Inflammatory macrophage (primary cell): Measurements from ENCODE around the gene R3HDM2.
A peak's percentile ranks its signal among the peaks of the same experiment; 100 is the strongest.

Source experiments
- DNase-seq, 2 donors: peaks; one replicate each; pipeline ENCODE4 v3.0.0-alpha.2; 2020 to 2022
- total RNA-seq, 18 experiments: gene quantifications; one replicate each; lab custom pipeline; 2026; ENCODE audit warnings: mixed read lengths in 6 of 18, inconsistent platforms in 2 of 18; lab: John Stamatoyannopoulos, UW

The R3HDM2 gene
- total RNA-seq, result 3.1 to 21.6 (median 8.6) reads per million in 18 experiments

DNA sequence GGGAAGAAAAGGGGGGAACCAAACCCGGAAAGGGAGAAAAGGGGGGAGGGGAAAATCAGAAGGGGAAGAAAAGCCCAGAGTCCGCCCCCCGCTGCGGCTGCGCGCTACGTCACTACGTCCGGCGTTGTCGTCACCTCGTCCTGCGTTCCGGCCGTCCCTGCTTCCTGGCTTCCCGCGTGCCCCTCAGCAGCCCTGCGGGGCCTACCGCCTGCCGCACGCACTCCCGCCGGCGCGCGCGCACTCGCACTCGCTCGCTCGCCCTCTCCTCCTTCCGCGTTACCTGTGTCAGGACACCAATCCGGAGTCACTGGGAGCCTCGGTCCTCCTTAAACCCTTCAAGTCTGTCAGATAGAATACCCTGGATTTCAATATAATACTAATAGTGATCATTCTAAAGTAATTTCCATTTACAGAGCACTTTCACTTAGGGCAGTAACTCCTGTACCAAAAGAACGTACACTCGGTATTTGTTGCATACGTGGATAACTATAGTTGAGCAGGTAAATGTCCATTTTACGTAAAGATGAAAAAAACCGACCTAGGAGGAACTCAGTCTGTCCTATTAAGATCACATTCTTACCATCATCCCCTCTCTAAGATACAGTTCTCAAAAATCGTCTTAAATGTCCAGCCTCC is at the start of gene R3HDM2:
TSS of gene R3HDM2 (minus strand) at position 113 of the 636 bp plus-strand sequence. CDS start 120,615 bp downstream, outside the sequence.
- DNase-seq, result peak; percentile 96

DNA sequence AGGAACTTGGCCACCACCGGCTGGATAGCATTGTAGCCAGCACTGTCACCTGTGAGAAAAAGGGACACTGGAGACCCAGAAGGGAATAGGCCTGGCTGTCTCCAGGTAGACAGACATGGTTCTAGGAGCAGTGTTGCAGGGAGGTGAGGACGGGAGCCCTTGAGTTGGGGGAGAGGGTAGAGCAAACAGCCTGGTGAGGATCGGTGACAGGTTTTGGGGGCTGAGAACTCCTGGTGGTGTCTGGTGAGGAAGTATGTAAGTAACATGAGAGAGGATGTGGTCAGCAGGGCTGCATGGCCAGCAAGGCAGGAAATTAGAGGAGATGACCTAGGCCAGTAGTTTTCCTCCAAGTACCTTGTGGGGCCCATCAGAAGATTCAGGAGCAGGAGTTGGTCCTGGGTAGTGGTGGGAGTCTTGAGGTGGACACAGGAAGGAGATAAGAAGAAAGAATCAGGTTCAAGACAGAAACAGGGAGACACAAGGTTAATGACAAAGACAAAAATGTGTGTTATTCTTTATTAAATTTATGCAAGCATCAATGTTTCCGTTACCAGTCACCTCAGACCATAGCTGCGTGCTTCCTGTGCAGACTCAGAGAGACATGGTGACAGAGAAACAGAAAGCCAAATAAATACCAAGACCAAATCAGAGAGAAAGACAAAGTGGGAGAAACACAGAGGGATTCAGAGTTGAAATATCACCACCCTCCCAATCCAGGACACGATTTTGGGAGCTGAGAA is 48.7 kb upstream of the R3HDM2 start, which contains the start of gene ARHGAP9:
TSS of gene ARHGAP9 (minus strand) at position 491 of the 740 bp plus-strand sequence. CDS start at position 31, 460 bp downstream.
- peak; percentile 29 to 35 for DNase-seq

DNA sequence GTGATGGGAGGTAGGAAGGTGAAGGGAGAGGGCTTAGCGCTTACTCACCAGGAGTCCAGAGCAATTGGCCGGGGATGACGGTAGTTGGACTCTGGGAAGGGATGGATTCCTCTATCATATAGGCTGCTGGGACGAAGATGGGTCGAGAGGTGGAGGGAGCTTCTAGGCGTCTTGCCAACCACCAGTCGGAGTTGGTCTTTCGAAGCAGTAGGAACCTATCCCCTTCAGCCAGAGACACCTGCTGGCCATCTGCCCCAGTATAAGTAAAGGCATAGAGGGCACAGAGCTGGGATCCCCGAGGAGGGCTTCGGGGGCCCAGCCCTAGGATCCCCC is 48.2 kb upstream of the R3HDM2 start:
- DNase-seq, result no peak

DNA sequence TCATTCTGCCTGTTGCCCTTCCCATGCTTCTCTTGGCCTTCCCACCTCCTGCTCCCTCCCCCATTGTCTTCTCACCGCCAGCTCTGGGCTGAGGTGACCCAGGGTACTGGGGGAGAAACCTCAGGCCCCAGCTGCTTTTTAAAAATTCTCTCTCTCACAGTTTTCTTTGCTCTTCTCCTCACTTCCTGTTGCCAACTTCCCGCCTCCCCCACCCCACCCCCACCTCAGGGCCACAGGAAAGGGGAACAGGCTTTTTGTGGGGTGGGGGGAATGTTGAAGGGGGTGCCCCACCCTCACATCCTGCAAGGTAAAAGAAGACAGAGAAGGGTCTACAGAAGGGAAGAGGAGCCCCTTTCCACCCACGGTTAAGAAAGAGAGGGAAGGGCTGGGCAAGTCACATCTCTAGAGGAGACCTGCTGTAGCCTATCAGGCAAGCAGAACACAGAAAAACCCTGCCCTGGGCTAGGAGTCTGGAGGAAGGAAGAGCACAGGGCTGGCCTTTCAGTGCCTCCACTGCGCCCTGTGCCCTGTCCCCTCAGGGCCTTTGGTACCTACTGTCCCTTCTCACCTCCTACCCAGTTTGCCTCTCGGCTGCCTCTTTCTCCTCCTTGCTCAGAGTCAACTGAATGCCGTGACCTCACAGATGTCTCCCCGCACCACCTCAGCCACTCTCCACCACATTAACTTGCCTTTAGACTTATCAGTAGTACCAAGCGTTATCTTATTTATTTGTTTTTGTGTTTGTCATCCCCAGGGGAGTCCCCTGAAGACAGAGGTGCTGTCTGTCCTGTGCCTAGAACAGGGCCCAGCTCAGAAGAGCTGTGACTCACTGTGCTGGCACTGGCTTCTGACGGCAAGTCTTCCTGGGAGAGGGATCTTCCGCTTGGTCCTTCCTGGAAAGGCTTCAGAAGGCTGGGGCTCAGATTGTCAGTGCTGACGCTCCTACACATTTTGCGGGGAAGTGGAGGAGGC is 47.2 kb upstream of the R3HDM2 start:
- DNase-seq, result peak; percentile 59 to 81

DNA sequence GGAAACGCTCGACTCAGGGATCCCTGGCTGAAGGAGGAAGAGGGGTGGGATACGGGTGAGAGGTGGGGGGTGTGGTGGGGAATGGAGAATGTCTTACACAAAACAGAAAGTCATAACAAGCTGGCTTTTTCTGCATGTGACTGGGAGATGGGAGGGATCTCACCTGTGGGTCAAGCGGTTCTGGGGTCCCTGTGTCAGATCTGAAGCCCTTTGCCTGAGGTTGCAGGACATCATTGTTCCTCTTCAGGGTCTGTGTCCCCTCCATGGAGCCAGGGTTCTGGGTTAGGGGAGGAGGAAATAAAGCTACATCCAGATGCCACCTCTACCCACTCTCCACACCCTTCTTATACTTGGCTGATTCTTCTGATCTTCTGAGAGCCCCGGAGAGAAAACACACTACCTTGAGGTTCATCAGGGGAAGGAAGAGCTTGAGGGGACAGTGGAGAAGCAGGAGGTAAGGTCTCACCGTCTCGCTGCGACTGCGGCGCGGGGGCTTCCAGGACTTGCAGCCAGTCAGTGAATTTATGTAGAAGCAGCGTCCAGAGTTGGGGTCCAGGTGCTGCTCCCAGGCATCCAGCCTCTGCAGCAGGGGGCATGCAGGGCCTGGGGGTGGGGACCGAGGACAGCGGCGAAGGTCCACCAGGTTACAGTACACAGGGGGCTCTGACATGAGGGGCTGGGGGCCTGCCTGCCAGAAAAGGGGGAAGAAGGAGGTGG is 46.3 kb upstream of the R3HDM2 start:
- no peak for DNase-seq

DNA sequence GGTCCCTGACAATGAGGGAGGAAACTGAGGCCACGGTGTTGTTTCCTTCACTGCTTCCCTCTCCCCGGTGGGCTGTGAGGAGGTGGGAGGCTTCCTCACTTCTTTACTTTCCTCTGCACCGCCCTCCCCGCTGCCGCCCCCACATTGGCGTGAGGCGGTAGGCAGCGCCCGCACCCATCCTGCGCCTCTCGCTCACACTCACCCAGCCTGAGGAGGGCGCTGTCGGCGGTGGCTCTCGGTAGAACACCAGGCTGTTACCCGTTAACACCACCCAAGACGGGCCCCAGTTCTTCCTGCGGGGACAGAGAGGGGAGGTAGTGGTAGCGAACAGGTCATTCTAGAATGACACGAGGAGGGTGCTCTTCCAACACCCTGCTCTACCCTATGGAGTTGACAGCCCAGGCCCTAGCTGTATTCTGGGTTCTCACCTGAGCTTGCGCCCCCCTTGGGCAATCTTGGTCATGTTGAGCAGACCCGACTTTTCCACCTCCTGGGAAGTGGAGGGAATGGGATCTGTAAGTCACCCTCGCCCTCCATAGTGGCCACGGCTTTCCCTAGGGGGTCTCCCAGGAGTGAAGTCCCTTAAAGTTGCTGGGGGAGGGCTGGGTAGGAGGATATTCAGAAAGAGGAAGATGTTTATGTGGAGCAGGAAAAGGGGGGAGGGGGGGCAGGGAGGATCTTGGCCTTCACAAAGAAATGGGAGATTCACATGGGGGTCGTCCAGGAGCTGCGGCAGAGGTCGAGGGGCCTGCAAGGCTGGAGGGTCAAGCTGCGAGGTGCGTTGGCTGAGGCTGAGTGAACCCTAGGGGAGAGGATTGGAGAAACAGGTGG is 45.5 kb upstream of the R3HDM2 start:
- peak; percentile 35 to 66 for DNase-seq

DNA sequence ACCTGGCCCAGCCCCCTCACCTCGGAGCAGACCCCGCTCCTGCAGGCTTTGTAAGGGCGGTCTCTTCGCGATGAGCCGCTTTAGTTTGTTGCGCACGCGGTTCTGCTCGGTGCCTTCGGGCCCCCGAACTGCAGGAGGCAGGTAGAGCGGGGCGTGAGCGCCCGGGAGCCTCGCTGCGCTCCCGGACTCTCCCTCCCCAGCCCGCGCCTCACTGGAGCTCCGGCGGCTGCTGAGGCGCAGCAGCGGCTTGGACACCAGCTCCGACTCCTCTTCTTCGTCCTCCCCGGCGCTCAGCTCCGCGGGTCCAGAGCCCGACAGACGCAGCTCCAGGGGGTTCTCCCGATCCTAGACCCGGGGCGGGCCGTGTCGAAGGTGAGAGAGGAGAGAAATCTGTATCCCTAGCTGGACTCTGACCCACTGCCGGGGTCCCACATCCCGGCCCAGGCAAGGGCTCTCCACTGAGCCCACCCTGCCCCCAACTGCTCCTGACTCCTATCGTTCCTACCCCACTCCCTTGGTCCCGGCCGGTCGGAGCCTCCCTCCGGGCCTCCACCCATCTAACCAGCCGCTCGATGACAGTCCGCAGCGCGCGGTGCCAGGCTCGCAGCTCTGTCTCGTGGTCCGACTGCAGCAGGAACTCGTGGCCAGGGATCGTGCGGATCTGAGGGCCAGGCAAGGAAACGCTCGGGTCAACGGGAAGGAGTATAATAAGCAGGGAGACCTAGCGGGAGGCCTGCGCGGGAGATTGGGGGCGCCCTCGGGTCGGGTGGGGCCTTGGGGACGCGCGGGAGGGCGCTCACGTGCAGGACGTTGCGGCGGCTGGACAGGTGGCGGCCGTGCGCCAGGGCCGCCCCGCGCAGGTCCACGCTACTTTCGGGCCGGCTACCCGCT is 44.7 kb upstream of the R3HDM2 start:
- peak; percentile 24 to 52 for DNase-seq

DNA sequence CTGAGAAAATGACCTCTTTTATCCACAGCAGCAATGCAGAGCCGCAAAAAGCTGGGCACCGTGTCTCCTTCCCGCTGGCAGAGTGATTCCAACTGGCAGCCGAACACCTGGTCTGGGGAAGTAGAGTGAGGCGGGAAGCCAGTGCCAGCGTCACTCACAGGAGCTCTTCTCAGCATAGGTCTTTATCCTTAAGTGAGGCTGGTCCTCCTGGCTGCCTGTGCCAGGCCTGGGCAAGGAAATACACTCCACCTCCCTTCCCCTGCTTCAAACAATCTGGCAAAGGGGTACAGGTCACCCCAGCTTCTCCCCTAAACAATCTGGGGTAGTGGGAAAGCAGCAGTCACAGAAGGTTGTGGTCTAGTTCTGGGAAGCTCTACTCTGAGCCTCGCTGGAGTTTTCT is 44.0 kb upstream of the R3HDM2 start:
- no peak for DNase-seq

DNA sequence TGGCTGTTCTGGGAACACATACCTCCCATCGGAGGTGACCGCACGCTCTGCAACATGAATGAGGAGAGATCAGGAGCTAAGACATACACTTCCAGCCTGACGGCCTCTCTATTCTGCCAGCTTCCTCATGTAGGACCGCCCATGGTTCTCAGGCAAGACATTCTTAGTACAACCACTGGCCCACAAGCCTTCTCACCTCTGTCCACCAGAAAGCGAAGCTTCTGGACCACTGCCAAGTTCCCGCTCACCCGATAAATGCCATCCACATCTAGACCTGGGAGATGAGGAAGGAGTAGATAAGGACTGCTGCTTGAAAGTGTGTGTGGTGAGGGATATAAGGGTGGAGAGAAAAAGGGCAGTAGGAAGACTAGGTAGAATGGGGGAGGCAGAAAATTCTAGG is 43.6 kb upstream of the R3HDM2 start:
- no peak for DNase-seq

DNA sequence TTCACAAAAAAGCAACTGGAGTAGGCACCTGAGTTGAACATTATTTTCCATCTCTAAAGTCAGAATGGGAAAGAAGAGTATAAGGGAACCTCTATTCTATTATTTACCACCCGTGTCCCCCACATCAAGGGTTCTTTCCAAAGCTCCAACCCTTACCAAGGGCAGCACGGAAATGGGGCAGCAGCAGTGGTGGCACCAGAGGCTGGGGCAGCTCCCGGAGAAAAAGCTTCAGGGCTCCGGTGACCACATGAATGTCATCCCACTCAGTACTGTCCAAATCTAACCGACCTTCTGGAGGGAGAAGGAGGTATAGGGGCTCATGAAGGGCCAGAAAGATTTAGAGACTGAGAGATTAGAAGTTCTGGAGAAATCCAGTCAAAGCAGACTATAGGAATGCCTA is 43.0 kb upstream of the R3HDM2 start:
- no peak for DNase-seq

DNA sequence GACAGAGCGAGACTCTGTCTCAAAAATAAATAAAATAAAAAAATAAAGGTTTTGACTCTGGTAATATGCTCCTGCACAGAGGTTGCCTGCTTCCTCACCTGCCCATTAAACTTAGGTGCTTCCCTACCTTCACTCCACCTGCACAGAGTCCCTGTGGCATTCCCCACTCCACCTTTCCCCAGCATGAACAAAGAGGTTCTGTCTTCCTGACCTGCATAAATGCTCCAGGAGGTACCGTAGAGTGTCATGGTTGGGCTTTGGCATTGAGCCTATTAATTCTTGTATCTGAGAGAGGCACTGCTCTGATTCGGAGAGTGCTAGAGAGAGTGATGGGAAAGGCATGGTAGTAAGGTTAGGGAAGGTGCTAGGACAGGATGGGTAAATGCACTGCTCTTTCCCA is 42.5 kb upstream of the R3HDM2 start:
- no peak for DNase-seq

DNA sequence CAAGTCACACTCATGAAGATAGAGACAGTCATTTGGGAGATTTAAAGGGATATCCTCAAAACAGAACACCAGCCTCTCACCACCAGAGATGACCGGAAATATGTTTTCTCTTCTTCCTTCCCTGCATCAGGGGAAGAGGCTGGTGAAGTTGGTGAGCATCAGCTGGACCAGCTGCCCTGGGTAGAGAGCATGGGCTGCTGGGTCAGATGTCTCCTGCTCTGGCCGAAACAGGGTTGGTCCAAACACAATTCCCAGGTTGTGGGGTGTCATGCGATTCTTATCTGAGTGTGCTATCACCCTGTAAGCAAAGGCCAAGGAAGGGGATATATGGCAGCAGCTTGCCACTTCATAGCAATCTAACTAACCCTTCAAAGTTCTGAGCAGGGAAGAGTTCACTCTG is 41.5 kb upstream of the R3HDM2 start:
- DNase-seq, result no peak

DNA sequence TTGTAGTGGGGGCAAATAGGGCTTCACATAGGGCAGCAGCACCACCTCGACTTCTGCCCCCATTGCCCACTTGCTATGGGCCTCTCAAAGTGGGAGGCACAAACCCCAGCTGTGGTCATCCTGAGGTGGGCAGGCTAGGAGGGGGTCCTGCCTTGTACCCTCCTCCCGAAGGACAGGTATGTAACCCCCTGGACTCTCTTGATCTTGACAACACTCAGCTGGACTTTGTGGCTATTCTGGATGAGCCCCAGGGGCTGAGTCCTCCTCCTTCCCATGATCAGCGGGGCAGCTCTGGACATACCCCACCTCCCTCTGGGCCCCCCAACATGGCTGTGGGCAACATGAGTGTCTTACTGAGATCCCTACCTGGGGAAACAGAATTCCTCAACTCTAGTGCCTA is 40.8 kb upstream of the R3HDM2 start:
- no peak for DNase-seq

DNA sequence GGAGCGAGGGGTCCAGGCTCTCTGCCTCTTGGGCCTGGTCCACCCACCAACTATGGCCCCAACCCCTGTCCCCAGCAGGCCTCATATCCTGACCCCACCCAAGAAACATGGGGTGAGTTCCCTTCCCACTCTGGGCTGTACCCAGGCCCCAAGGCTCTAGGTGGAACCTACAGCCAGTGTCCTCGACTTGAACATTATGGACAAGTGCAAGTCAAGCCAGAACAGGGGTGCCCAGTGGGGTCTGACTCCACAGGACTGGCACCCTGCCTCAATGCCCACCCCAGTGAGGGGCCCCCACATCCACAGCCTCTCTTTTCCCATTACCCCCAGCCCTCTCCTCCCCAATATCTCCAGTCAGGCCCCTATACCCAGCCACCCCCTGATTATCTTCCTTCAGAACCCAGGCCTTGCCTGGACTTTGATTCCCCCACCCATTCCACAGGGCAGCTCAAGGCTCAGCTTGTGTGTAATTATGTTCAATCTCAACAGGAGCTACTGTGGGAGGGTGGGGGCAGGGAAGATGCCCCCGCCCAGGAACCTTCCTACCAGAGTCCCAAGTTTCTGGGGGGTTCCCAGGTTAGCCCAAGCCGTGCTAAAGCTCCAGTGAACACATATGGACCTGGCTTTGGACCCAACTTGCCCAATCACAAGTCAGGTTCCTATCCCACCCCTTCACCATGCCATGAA is 40.3 kb upstream of the R3HDM2 start:
- no peak for DNase-seq

DNA sequence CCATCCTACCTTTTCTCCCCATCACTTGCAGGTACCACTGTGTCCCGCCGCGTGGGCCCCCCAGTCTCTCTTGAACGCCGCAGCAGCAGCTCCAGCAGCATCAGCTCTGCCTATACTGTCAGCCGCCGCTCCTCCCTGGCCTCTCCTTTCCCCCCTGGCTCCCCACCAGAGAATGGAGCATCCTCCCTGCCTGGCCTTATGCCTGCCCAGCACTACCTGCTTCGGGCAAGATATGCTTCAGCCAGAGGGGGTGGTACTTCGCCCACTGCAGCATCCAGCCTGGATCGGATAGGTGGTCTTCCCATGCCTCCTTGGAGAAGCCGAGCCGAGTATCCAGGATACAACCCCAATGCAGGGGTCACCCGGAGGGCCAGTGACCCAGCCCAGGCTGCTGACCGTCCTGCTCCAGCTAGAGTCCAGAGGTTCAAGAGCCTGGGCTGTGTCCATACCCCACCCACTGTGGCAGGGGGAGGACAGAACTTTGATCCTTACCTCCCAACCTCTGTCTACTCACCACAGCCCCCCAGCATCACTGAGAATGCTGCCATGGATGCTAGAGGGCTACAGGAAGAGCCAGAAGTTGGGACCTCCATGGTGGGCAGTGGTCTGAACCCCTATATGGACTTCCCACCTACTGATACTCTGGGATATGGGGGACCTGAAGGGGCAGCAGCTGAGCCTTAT is 39.6 kb upstream of the R3HDM2 start:
- DNase-seq, result no peak

DNA sequence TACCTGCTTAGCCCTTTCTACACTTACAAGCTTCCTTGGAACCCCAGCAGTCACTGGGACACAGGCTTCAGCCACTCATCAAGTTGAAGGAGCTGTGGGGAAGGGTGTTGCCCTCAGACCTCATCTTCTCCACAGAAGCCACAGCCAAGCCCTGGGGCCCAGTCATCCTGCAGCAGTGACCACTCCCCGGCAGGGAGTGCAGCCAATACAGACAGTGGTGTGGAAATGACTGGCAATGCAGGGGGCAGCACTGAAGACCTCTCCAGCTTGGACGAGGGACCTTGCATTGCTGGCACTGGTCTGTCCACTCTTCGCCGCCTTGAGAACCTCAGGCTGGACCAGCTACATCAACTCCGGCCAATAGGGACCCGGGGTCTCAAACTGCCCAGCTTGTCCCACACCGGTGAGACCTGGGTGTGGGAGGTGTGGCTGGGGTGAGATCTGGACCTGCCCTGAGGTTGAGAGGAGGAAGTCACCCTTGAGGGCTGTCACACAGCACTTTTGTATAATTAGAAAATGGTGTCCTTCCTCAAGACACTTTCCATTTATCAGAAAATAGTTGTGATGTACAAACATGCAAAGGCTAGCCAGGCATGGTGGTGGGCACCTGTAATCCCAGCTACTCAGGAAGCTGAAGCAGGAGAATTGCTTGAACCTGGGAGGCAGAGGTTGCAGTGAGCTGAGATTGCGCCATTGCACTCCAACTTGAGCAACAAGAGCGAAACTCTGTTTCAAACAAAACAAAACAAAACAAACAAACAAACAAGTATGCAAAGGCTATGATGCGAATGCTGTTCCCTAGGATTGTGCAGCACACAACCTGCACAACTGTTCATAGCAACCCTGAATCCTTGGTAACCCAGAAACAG is 38.7 kb upstream of the R3HDM2 start:
- DNase-seq, result no peak

DNA sequence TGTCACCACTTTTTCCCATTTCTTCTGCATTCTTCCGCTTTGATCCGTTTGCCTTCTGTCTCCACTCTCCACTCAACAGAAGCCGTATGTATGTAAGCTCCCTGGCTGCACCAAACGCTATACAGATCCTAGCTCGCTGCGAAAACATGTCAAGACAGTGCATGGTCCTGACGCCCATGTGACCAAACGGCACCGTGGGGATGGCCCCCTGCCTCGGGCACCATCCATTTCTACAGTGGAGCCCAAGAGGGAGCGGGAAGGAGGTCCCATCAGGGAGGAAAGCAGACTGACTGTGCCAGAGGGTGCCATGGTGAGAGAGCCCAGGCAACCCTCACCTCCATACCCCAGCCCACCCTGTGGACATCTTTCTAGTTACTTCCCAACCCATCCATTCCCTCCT is 37.1 kb upstream of the R3HDM2 start:
- no peak for DNase-seq

DNA sequence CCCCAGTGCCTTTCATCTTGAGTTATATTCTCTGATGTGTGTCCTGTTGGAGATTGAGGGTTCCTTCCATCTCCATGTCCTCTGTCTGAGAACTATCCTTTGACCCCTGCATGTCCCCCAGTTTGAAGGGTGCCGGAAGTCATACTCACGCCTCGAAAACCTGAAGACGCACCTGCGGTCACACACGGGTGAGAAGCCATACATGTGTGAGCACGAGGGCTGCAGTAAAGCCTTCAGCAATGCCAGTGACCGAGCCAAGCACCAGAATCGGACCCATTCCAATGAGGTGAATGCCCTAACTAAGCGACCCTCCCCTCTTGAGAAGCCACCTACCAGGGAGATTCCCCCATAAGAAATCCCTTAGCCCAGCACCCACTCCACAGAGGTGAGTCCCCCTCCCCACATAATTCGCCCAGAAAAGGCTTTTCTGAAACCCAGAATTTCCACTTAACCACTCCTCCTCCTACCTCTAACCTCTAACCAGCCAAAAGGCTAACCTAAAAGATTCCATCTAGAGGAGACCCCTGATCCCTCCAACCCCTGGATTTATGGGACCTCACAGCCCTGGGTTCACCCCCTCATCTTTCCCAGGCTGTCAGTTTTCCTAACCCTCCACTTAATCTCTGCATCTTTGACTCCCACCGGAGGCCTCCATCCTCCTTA is 36.5 kb upstream of the R3HDM2 start:
- DNase-seq, result no peak
